ENCODE results near the gene CDKAL1.

Gene CDKAL1

GRCh38 chr6:20684474-20684873 is 150.2 kb downstream of the CDKAL1 start:
- no peak for DNase-seq

- DNase-seq, result peak; percentile 96
Observed at GRCh38 chr6:20686142-20686541, 151.9 kb downstream of the CDKAL1 start.

DNA sequence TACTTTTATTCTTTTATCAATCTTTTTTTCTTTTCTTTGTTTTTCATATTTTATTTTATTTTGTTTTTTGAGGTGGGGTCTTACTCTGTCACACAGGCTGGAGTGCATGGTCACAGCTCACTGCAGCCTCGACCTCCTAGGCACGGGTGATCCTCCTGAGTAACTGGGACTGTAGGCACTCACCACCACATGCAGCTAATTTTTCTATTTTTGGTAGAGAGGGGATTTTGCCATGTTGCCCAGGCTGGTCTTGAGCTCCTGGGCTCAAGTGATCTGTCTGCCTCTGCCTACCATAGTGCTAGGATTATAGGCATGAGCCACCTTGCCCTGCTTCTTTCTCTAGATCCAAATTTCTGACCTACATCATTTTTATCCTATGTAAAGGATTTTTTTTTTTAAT is 153.2 kb downstream of the CDKAL1 start:
- peak; percentile 69 for DNase-seq

GRCh38 chr6:20688710-20689500 is 154.6 kb downstream of the CDKAL1 start:
- DNase-seq, result peak; percentile 90

DNA sequence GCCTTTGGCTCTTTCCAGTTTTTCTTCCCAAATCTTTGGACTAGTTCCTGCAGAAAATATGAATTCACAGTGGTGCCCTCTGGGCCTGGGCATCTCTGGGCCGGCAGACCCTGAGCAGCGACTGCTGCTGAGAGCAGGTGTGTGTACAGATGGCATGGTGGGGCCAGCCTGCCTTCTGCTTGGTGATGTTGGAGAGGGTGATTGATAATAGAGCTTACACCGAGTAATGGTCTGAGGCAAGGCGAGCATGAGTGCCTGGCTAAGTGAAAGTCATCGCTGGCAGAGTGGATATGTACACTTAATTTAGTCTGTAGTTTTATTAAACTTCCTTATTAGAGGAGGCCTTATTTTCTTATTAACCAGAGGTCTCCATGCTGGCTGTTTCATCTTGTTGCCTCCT is 156.9 kb downstream of the CDKAL1 start:
- peak; percentile 92 for DNase-seq

GRCh38 chr6:20692023-20692422 is 157.8 kb downstream of the CDKAL1 start:
- DNase-seq, result peak; percentile 67

- peak; percentile 47 for DNase-seq
Observed at GRCh38 chr6:20693466-20694063, 159.3 kb downstream of the CDKAL1 start.

DNA sequence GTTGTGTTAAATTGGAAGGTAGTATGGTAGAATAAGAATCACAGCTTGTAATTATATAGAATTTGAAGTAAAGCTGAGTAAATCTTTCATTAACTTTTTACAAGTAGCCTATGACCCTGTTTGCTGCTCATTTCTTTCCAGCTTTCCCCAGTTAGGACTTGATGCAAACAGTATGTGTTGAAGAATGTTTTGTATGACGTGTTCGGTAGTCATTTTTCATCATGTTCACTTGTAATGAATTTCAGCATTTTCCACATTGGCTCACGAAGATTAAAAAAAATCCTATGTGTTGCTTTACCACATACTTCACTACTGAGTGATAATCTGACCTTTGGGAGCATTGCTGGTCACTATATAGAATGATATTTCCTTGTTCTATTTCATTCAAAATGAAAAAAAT is 162.4 kb downstream of the CDKAL1 start:
- DNase-seq, result peak; percentile 62

DNA sequence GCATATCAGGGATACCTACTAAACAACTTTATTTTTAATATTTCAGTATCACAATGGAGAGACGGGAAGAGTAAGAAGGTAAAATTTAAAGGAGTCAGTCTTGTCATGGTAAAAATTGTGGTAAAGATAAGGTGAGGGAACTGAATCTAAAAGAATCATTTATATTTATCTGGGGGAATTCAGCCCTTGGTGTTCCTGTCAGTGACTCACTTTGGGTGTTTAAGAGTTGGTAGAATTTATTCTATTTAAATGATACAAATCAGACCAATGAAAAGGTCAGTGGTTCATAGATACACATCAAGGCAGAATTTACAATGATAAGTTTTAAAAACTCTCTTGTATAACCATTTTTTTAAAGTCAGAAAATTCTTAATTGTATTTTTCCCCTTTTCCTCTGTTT is 164.4 kb downstream of the CDKAL1 start:
- DNase-seq, result no peak

DNA sequence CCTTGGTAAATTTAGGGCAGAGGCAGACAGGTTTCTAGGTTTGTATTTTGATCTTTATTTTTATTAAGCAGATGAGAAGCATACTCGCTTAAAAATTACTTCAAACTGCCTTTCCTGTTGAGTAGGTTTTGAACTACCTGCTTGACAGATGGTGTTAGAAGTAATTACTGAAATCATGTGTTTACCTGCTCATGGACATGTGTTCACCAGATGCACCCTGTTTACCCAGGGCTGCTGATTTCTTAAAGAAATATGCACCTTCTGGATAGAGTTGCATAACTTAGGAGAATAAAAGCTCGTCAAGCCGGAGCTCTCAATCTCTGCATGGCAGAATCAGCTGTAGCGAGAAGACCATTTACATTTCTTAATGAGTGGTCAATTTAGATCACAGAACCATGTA is 165.1 kb downstream of the CDKAL1 start:
- peak; percentile 99 for DNase-seq

- peak; percentile 99 for DNase-seq
Observed at GRCh38 chr6:20700375-20700774, 166.1 kb downstream of the CDKAL1 start.

GRCh38 chr6:20702366-20702765 is 168.1 kb downstream of the CDKAL1 start:
- no peak for DNase-seq

DNA sequence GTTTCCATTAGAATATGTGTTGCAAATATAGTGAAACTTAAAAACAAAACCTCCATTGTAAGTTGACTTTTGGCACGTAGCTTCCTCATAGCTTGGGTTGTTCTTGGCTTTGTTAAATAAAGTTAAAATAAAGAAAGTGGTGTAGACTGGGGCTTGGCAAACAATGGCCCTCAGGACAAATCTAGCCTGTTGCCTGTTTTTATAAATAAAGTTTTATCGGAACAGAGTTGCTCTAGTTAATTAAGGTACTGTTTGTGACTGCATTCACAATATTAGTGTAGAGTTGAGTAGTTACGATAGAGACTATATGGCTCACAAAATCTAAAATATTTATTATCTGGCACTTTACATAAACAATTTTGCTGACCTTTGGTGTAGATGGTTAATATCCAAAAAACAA is 168.8 kb downstream of the CDKAL1 start:
- DNase-seq, result peak; percentile 69

DNA sequence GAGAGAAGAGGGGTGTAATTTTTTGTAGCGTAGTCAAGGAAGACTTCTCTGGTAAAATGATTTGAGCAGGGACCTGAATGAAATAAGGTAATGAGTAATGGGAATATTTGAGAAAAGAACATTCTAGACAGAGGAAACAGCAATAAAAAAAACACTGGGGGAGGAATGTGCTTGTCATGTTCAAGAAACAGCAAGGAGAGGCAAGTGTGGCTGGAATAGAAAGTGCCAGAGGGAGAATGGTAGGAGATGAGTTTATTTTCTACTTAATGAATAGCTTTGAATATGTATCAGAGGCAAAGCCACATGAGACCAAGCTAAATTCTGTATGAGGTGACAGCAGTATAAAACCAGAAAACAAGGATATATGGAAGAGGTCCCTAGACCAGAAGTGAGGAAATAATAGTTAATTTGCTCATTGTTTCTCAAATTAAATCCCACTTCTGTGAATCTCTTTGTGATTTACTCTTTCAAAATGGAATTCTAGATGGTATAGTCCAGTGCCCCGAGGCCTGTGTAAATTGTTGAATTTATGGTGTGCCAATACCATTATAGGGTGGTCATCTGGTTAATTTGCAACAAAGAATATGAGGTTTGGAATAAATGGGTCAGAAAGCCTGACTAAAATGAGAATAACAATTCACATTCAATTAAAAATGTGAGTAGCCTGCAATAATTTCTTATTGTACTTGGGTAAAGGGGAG is 170.2 kb downstream of the CDKAL1 start:
- peak; percentile 64 for DNase-seq

DNA sequence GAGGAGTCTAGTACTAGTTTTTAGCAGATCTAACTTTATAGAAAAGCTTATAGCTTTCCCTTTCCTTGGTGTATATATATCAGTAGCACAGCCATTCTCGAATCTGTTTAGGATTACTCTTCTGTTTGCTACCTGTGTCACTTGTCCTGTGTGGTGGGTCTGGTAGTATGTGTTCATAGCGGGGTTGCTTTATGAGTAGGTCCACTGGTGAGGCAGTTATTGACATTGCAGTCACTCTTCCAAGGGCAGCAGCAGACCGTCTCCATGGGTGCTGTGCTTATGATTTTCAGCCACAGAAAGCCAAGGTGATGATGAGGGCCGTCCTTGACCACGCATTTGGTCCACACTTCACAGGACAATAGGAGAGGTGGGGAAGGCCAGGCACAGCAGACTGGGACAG is 171.5 kb downstream of the CDKAL1 start:
- peak; percentile 76 for DNase-seq

DNA sequence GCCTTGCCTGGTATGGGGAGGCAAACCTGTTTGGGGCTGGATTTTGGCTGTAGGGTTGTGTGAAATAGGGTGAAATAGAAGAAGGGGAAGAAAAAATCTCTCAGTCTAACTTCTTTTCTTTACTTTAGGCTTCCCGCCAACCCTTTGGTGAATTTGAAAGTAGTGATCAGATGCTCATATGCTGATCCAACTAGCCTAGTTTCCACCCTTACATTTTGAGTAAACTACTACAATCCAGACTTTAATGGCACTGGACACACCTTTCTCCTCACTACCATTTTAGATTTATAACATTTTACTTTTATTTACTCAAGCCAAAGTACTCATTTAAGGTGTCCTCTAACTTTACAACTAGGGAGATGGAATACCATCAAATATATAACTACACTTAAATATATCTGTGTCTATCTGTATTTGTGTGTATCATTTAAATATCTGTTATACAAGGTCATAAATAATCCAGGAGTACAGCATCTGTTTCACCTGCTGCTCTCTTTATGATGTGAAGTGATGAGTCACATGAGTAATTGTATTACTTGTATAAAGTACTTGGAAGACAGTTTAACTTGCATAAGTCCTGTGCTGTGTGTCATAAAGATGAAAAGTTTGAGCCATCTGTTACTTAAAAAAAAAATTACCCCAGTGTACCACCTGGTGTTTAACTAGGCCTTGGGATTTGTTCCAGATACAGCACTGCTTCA is 172.1 kb downstream of the CDKAL1 start:
- DNase-seq, result peak; percentile 100

DNA sequence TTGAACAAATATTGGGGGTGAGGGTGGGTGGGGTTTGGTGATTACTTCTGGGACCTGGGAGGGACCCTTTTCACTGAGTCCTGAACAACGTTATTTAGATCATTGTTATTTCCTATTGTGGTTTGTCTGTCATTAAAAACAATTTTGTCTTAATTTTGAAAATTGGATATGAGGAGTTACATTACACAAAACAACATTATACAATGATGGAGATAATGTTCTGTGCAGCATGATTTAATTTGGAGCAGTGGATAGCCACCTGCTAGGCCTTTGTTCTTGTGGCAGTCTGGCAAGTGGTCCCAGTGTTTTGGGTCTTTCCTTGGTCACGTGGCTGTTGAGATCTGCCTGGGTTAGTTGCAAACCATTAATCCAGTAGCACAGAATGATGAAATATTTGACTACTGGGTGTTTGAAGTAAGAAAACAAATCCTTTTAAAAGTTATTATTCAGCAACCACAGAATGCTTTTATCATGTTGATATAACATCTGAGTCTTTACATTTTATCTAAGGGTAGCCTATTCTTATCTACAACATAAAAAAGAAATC is 172.8 kb downstream of the CDKAL1 start:
- peak; percentile 100 for DNase-seq

- DNase-seq, result peak; percentile 49
Observed at GRCh38 chr6:20707870-20708269, 173.6 kb downstream of the CDKAL1 start.

- DNase-seq, result peak; percentile 57
Observed at GRCh38 chr6:20708367-20709124, 174.3 kb downstream of the CDKAL1 start.

DNA sequence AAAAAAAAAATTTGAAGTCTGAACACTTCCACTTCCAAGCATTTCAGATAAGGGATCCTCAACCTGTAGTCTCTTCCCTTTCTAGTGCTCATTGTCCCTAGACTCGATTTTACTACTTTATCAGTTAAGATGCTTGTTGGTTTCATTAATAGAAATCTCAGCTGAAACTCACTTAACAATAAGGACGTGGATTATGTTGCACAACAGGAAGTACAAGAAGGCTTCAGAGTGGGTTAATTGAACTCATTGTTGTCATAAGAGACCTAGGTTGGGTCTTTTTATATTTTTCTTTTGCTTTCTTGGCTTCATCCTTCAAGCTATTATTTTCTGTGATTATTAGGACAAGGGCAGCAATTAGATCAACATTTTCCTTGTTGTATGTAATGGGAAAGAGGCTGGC is 175.2 kb downstream of the CDKAL1 start:
- DNase-seq, result peak; percentile 81

DNA sequence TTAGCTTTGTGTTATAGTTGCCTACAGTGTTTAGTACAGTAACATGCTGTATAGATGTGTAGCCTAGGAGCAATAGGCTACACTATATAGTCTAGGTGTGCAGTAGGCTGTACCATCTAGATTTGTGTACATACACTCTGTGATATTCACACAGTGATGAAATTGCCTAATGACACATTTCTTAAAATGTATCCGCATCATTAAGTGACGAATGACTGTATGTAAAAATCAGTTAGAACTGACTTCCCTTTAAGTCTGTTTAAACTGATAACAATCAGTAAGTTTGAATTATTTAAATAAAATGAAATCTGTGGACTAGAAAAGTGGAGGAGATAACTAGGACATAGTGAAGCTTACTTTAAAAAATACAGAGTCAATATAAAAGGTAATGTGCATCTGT is 176.1 kb downstream of the CDKAL1 start:
- no peak for DNase-seq

DNA sequence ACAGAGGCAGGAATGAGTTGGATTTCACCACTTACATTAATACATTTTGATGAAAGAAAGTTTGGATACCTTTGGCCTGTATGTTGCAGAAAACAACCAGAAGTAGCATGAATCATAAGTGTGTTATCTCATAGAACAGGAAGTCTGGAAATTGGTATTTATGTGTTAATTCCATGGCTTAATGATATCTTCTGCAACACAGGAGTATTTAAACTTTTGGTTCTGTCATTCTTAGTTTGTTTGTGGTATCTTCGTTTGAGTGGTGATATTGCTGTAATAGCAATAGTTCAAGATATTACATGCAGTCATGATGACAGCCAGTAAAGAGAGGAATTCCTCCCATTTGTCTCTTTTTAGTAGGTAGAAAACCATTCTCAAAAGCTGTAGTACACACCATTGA is 177.3 kb downstream of the CDKAL1 start:
- DNase-seq, result no peak

Measured in NCI-H1105 treated with DMSO at 0.1 percent for 48 hours (cell line).